ENCODE measurements around the gene SCNN1G. TPM values are rescaled to one million over a fixed set of nuclear protein-coding genes. Genes with fewer than 3 reads are reported as not detected.

The SCNN1G gene
- polyA plus RNA-seq, 3 donors = not detected

- no peak overlapping the region for H2AFZ ChIP-seq (ENCODE audit: insufficient read depth, low read depth, low read length, poor library complexity, severe bottlenecking)
- DNase-seq = no peak
- H3K9ac ChIP-seq (ENCODE audit: insufficient read depth, low read length, poor library complexity, severe bottlenecking) = no peak overlapping the region
- H3K4me3 ChIP-seq (replicated peaks in 1 of 3; ENCODE audit: low read depth in 2 of 3, low read length in 3 of 3) = no peak overlapping the region
- no peak overlapping the region for H3K27ac ChIP-seq (ENCODE audit: low read depth in 1 of 2, low read length in 2 of 2)
- no peaks in the 10 kb centered on the region for H3K79me2 ChIP-seq (ENCODE audit: insufficient read depth, low read length)
- peaks cover 0 to 2% of the 10 kb centered on the region in 2 donors for H3K27me3 ChIP-seq (ENCODE audit: control insufficient read depth in 2 of 2, insufficient read depth in 2 of 2, low read length in 2 of 2)
- Mint-ChIP-seq H3K36me3 (no peaks in the 10 kb centered on the region), H3K9me3 (no peaks in the 10 kb centered on the region), H3K27me3 (ENCODE audit: low read depth in 3 of 3) (peaks cover 5 to 10% (median 9%) of the 10 kb centered on the region in 3 donors), H3K27ac (no peak overlapping the region), H3K4me1 (peaks cover 6% of the 10 kb centered on the region), H3K4me3 (no peak overlapping the region)
- H4K20me1 ChIP-seq (ENCODE audit: insufficient read depth, low read length) = no peaks in the 10 kb centered on the region
- H3K4me1 ChIP-seq (ENCODE audit: control insufficient read depth in 1 of 2, insufficient read depth in 2 of 2, low read length in 2 of 2) = peaks cover 4 to 6% of the 10 kb centered on the region in 2 donors
- TF ChIP-seq CTCF (IDR thresholded peaks at IDR 0.05) = no peak
- intact Hi-C loops (cut with micrococcal nuclease) = no loop called here
- H3K9me3 ChIP-seq (replicated peaks in 1 of 2; ENCODE audit: control insufficient read depth in 1 of 2, insufficient read depth in 1 of 2, low read length in 2 of 2) = no peaks in the 10 kb centered on the region
- H3K36me3 ChIP-seq (replicated peaks in 1 of 2; ENCODE audit: control insufficient read depth in 1 of 2, insufficient read depth in 2 of 2, low read length in 2 of 2) = no peaks in the 10 kb centered on the region
- 65% methylated on average over 3 of the region's 5 CpGs for WGBS (ENCODE audit: insufficient coverage)
- H3K4me2 ChIP-seq (replicated peaks; ENCODE audit: extremely low read depth, low read length, poor library complexity, severe bottlenecking) = no peak overlapping the region
Observed at GRCh38 chr16:23196539-23196938, 14.0 kb downstream of the SCNN1G start.

GRCh38 chr16:23202166-23202565 is 19.6 kb downstream of the SCNN1G start:
- Histone ChIP-seq H3K27ac (ENCODE audit: low read depth in 1 of 2, low read length in 2 of 2) (no peak overlapping the region), H3K79me2 (ENCODE audit: insufficient read depth, low read length) (no peaks in the 10 kb centered on the region), H3K9ac (ENCODE audit: insufficient read depth, low read length, poor library complexity, severe bottlenecking) (no peak overlapping the region), H3K4me2 (replicated peaks; ENCODE audit: extremely low read depth, low read length, poor library complexity, severe bottlenecking) (no peak overlapping the region), H3K4me1 (ENCODE audit: control insufficient read depth in 1 of 2, insufficient read depth in 2 of 2, low read length in 2 of 2) (no peaks in the 10 kb centered on the region), H3K4me3 (replicated peaks in 1 of 3; ENCODE audit: low read depth in 2 of 3, low read length in 3 of 3) (no peak overlapping the region), H3K9me3 (replicated peaks in 1 of 2; ENCODE audit: control insufficient read depth in 1 of 2, insufficient read depth in 1 of 2, low read length in 2 of 2) (no peaks in the 10 kb centered on the region), H3K27me3 (ENCODE audit: control insufficient read depth in 2 of 2, insufficient read depth in 2 of 2, low read length in 2 of 2) (peaks cover 3 to 4% of the 10 kb centered on the region in 2 donors), H4K20me1 (ENCODE audit: insufficient read depth, low read length) (no peaks in the 10 kb centered on the region), H3K36me3 (replicated peaks in 1 of 2; ENCODE audit: control insufficient read depth in 1 of 2, insufficient read depth in 2 of 2, low read length in 2 of 2) (no peaks in the 10 kb centered on the region), H2AFZ (ENCODE audit: insufficient read depth, low read depth, low read length, poor library complexity, severe bottlenecking) (no peak overlapping the region)
- no peak overlapping the region for H3K4me3 Mint-ChIP-seq
- DNase-seq = no peak
- WGBS (ENCODE audit: insufficient coverage) = 89% methylated on average over 1 of the region's 1 CpG
- H3K9me3 Mint-ChIP-seq = no peaks in the 10 kb centered on the region
- TF ChIP-seq CTCF (IDR thresholded peaks at IDR 0.05) = no peak
- intact Hi-C loops (cut with micrococcal nuclease) = no loop called here
- no peaks in the 10 kb centered on the region for H3K36me3 Mint-ChIP-seq
- no peaks in the 10 kb centered on the region for H3K4me1 Mint-ChIP-seq
- no peak overlapping the region for H3K27ac Mint-ChIP-seq
- peaks cover 3 to 19% (median 16%) of the 10 kb centered on the region in 3 donors for H3K27me3 Mint-ChIP-seq (ENCODE audit: low read depth in 3 of 3)

Data from CD14-positive monocyte (primary cell).